Activated CD4-positive, alpha-beta T cell treated with anti-CD3 and anti-CD28 coated beads, Interleukin-2, amount 50 U/mL, for 16 hours (primary cell): Measurements from ENCODE around the gene UPB1.
"Not testable (repeated sequence)": the region's sequence is repeated elsewhere in the genome, so short reads cannot be mapped to it uniquely, and the experiment has no call there.

ENCODE experiments used
- DNase-seq: peaks from one replicate; pipeline ENCODE4 v3.0.0-alpha.2; 2020

The UPB1 gene

DNA sequence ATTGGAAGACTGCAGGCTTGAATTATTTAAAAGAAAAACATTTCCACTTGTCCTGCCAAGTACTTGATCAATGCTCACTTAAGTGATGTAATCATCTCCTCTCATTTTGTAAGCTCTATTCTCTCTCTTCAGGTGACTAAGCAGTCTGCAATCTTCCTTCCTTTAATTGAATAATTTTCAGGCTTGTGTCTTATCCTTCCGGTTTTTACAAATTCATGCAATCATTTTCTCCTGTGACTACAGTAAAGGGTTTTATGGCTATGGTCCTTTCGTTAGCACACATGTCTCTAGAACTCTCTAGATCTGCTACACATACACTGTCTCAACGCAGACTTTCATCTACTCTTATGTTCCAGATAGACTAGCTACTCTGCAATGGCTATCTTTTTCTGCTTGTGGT, 12.6 kb upstream of the UPB1 start:
- peak; percentile 32 for DNase-seq

DNA sequence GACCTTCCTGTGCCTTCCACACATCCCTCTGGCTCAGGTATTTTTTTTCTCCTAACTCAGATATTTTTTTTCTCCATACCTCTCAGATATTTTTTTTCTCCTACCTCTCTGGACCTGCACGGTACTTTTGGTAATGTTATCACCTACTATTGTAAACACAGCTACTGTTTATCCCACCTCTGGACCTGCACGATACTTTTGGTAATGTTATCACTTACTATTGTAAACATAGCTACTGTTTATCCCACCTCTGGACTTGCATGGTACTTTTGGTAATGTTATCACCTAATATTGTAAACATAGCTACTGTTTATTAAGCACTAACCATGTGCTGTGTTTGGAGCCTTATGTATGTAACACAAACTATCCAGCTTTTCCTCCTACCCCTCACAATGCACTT, 12.1 kb upstream of the UPB1 start:
- DNase-seq, result no peak

GRCh38 chr22:24483976-24484545, 11.1 kb upstream of the UPB1 start:
- DNase-seq, result no peak

DNA sequence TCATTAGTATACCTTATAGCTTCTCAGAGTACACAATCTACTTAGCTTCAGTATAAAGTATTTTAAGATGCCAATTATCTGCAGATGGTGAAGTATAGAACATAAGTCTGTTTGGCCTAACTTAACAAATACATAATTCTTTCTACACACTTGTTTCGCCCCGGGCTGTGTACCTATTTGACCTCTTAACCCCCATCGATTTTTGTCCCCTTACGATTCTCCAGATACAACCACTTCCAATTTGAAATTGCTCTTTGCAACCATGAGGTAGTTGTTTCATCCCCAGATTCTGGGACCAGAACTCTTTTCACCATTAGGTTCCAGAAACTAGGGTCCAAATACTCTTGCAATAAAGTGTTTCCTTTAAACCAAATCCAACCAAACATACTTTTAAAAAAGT, 10.0 kb upstream of the UPB1 start:
- no peak for DNase-seq

GRCh38 chr22:24485608-24486007, 9.5 kb upstream of the UPB1 start:
- DNase-seq, result no peak

- DNase-seq, result peak; percentile 95
Measured at GRCh38 chr22:24486501-24486921, 8.6 kb upstream of the UPB1 start.

- DNase-seq, result no peak
Measured at GRCh38 chr22:24489011-24489410, 6.1 kb upstream of the UPB1 start.

DNA sequence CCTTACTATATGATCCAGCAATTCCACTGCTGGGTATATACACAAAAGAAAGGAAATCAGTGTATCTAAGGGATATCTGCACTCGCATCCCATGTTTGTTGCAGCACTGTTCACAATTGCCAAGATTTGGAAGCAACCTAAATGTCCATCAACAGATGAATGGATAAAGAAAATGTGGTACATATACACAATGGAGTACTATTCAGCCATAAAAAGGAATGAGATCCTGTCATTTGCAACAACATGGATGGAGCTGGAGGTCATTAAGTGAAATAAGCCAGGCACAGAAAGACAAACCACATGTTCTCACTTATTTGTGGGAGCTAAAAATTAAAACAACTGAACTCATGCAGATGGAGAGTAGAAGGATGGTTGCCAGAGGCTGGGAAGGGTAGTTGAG, 5.7 kb upstream of the UPB1 start:
- not testable (repeated sequence) for DNase-seq

DNA sequence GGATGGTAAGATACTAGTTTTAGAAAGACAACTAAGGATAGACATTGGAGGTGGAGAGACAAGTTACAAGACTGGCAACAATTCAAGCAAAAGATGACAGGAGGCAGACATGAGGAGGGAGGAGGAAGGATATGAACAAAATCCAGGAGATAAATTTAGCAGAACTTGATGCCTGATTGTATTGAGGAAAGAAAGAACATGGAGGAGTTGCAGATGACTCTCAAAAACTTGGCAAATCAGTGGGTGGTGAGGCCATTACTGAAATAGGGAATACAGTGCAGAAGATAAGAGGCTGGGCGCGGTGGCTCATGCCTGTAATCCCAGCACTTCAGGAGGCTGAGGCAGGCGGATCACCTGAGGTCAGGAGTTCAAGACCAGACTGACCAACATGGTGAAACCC, 2.7 kb upstream of the UPB1 start:
- DNase-seq, result no peak

GRCh38 chr22:24494167-24494527, 985 bp upstream of the UPB1 start:
- DNase-seq, result no peak

GRCh38 chr22:24495365-24495675, 188 bp downstream of the UPB1 start:
- no peak for DNase-seq

- no peak for DNase-seq
Measured at GRCh38 chr22:24496234-24496633, 1.1 kb downstream of the UPB1 start.

GRCh38 chr22:24496661-24497060, 1.5 kb downstream of the UPB1 start:
- no peak for DNase-seq

- DNase-seq, result no peak
Measured at GRCh38 chr22:24497841-24498258, 2.7 kb downstream of the UPB1 start.

GRCh38 chr22:24498824-24499223, 3.7 kb downstream of the UPB1 start:
- DNase-seq, result no peak

DNA sequence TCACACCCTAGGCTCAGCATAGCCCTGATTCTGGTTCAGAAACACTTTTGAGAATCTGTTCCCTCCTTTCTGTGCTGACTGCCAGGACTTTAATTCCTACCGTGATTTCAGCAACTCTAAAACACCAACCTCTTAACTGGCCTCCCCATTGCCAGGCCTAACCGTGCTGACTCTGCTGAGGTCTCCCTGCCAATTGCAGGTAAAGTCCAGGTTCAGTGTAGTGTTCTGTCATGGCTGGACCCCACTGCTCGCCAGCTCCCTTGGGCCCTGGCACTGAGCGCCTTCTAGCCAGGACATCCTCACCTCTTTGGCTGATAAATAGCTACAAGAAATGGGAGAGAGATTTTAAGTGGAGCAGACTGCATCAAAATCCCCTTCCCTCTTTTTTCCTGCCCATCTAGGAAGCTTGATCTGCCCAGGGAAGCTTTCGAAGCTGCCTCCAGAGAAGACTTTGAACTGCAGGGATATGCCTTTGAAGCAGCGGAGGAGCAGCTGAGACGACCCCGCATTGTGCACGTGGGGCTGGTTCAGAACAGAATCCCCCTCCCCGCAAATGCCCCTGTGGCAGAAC, 4.7 kb downstream of the UPB1 start:
- DNase-seq, result no peak

GRCh38 chr22:24500277-24500820, 5.2 kb downstream of the UPB1 start:
- no peak for DNase-seq

DNA sequence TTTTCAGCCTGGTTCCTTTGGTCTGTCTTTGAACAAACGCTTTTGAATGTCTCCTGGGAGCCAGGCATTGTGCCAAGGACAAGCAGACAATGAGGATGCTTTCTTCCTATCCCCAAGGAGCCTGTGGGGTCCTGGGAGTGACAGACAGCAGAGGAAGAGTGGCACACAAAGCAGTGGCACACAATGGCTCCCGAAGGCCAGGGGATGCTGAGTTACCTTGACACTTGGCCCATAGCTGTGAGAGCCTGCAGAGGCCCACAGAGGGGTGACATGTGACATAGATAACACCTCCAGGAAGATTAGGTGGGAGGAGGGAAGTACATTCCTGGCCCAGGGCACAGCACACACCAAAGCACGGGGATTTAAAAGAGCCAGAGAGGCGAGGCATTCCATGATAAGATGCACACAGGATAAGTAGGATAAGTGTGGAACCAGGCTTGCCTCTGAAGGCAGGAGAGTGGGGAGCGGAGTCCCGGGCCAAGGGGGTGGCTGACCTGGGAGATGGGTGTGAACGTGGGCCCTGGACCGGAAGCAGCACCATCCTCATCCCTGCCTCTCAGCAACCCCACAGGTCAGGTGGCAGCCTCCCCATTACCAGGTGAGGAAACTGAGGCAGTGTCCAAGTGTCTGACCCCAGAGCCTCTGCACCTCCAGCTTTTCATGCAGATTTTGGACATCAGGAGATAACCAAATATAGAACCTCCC, 6.3 kb downstream of the UPB1 start:
- no peak for DNase-seq

DNA sequence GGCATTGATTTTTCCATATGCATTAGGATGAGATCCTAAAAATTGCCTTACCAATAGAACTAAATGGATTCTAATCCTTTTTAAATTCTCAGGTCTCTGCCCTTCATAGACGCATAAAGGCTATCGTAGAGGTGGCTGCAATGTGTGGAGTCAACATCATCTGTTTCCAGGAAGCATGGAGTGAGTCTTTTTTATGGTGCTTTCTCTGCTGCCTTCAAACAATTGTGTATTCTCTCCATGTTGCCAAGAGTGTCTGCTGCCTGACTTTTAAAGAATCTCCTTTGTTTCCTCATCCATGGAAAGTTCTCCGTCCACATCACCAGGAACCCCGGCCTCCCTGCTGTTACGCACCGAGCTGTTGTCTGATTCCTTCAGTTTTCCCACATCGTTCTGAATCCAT, 6.9 kb downstream of the UPB1 start:
- DNase-seq, result no peak

DNA sequence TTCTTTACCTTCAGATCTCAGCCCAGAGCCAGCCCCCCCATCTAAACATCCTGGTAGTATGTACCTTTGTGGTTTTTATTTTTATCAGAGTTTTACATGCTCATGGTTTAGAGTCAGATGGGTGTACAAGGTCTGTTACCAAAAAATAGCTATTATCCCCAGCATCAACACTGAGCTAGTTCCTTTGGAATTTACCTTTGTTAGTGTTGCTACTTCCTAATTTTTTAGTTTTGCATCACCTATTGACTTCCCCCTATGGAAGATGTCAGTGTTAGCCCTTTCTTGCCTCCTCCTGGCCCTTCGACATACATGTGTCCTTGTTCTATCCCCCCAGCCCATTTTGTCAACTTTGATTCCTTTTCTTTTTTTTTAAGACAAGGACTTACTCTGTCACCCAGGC, 7.4 kb downstream of the UPB1 start:
- no peak for DNase-seq

GRCh38 chr22:24503137-24503842, 8.2 kb downstream of the UPB1 start:
- DNase-seq, result peak; percentile 70

DNA sequence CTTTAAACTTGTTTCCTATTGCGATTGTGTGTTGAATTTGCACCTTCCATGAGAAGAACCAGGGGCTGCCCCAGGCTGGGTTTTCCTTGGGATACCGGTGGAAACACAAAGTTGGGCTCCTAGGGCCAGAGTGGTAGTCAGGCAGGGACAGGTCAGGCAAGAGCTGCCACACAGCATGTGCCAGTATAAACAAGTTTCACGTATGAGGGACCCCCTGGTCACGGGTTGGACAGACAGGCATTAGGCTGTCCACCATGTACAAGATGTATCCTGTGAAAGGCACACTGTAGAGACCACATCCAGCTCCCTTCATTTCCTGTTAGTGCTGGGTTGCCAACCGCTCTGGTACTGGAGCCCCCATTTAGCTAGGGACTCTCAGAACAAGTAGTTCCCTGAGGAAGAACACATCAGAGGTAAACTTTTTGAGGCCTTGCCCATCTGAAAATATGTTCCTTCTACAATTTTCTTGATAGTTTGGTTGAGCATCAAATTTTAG, 8.8 kb downstream of the UPB1 start:
- DNase-seq, result no peak

DNA sequence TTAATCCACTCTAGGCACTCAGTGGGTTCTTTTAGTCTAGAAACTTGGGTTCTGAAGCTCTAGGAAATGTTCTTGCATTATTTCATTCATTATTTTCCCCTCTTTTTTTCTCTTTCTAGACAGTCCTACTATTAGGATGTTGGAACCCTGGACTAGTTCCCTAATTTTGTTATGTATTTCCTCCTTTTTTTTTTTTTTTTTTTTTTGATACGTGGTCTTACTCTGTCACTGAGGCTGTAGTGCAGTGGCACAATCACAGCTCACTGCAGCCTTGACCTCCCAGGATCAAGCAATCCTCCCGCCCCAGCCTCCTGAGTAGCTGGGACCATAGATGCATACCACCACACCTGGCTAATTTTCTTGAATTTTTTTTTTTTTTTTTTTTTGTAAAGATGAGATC, 9.4 kb downstream of the UPB1 start:
- no peak for DNase-seq
